Thyroid gland (tissue), 4 donors: ENCODE results near the gene PDGFA. TPM values are rescaled to one million over a fixed set of nuclear protein-coding genes. Genes with fewer than 3 reads are reported as not detected.

ENCODE experiments used
- DNase-seq, 2 donors: peaks; one replicate each; pipeline ENCODE4 v3.0.0-alpha.2; 2019
- H3K27ac ChIP-seq, 3 donors: fragments of 200-600 bp; sonication (generic); 1 replicate in 2 of 3; 2 replicates in 1 of 3; pipeline ENCODE4 v1.5.1; 2016 to 2019; ENCODE audit warnings: mild to moderate bottlenecking in 1 of 3, moderate library complexity in 1 of 3
- H3K27me3 ChIP-seq: fragments of 200-600 bp; sonication (generic); one replicate; pipeline ENCODE4 v1.5.1; 2019
- H3K36me3 ChIP-seq, 2 donors: fragments of 200-600 bp; sonication (generic); one replicate each; pipeline ENCODE4 v1.5.1; 2016 to 2019
- H3K4me1 ChIP-seq, 2 donors: fragments of 200-600 bp; sonication (generic); one replicate each; pipeline ENCODE4 v1.5.1; 2017 to 2019
- H3K4me3 ChIP-seq, 3 donors: fragments of 200-600 bp; sonication (generic); replicated peaks in 1 of 3; 1 replicate in 2 of 3; 2 replicates in 1 of 3; pipeline ENCODE4 v1.5.1; 2016; ENCODE audit warnings: mild to moderate bottlenecking in 1 of 3
- H3K9me3 ChIP-seq: fragments of 200-600 bp; sonication (generic); one replicate; pipeline ENCODE4 v1.5.1; 2017
- CTCF ChIP-seq, 6 experiments: fragments of 200-600 bp in 3 of 6; fragments of 450-650 bp in 3 of 6; sonication (generic) in 3 of 6; IDR thresholded peaks; one replicate each; pipeline ENCODE4 v1.5.1; 2016 to 2019; ENCODE audit warnings: antibody characterized with exemption in 6 of 6, mild to moderate bottlenecking in 2 of 6, inconsistent platforms in 1 of 6, moderate library complexity in 1 of 6
- POLR2A ChIP-seq, 2 donors: fragments of 450-650 bp; IDR thresholded peaks; one replicate each; pipeline ENCODE4 v1.6.1; 2017; ENCODE audit warnings: antibody characterized with exemption in 2 of 2, mild to moderate bottlenecking in 2 of 2, moderate library complexity in 1 of 2
- WGBS, 2 donors: methylation state at CpG; one replicate each; pipeline ENCODE4 v1.1.5; 2017; 5-methylcytosine and 5-hydroxymethylcytosine counted together
- intact Hi-C: fragments of 100-400 bp; cut with DNase I; formaldehyde crosslinking; loops from one replicate; pipeline ENCODE4 v1.15.1; 2023
- total RNA-seq, 4 donors: library from RNA; depleted of rRNA; stranded (reverse); fragments of >200 nt; gene quantifications; one replicate each; pipeline ENCODE4 v1.2.3, GENCODE V29; 2016

Gene PDGFA
- total RNA-seq, 4 donors from 2014 or later, result 6.6 to 20.0 (median 10.8) TPM

GRCh38 chr7:526460-527034 is 6.9 kb upstream of the PDGFA start:
- DNase-seq, result no peak
- Histone ChIP-seq H3K27ac (no peak overlapping the region), H3K4me1 (peaks cover 11 to 13% of the 10 kb centered on the region in 2 donors), H3K36me3 (no peaks in the 10 kb centered on the region), H3K27me3 (peaks cover 12% of the 10 kb centered on the region), H3K9me3 (no peaks in the 10 kb centered on the region), H3K4me3 (no peak overlapping the region)
- 75 to 82% methylated on average over 18 to 20 of the region's 22 CpGs for WGBS, 2 donors
- no peak for TF ChIP-seq CTCF (IDR thresholded peaks at IDR 0.05)
- TF ChIP-seq POLR2A (IDR thresholded peaks at IDR 0.05), result no peak
- intact Hi-C loops, result loop anchor here (10.0 kb wide), 1 partner anchor 202 kb away; no protein-coding TSS in a partner anchor

GRCh38 chr7:525740-526139 is 6.1 kb upstream of the PDGFA start:
- H3K27ac ChIP-seq, result no peak overlapping the region
- no peaks in the 10 kb centered on the region for H3K9me3 ChIP-seq
- DNase-seq, result no peak
- WGBS, 2 donors, result 80 to 84% methylated on average over 12 of the region's 12 CpGs
- peaks cover 18% of the 10 kb centered on the region for H3K27me3 ChIP-seq
- H3K4me1 ChIP-seq, result peaks cover 16 to 21% of the 10 kb centered on the region in 2 donors
- intact Hi-C loops, result loop anchor here (10.0 kb wide), 1 partner anchor 201 kb away; no protein-coding TSS in a partner anchor
- no peaks in the 10 kb centered on the region for H3K36me3 ChIP-seq
- H3K4me3 ChIP-seq, result no peak overlapping the region
- TF ChIP-seq POLR2A (IDR thresholded peaks at IDR 0.05) (no peak), CTCF (IDR thresholded peaks at IDR 0.05) (no peak)

- 83 to 96% methylated on average over 9 of the region's 9 CpGs for WGBS, 2 donors
- TF ChIP-seq POLR2A (IDR thresholded peaks at IDR 0.05) (no peak), CTCF (IDR thresholded peaks at IDR 0.05) (no peak)
- no peaks in the 10 kb centered on the region for H3K36me3 ChIP-seq
- no peak overlapping the region for H3K27ac ChIP-seq
- peaks cover 20 to 28% of the 10 kb centered on the region in 2 donors for H3K4me1 ChIP-seq
- no peak overlapping the region for H3K4me3 ChIP-seq
- no peaks in the 10 kb centered on the region for H3K9me3 ChIP-seq
- no peak for DNase-seq
- H3K27me3 ChIP-seq, result peaks cover 18% of the 10 kb centered on the region
- intact Hi-C loops, result loop anchor here (10.0 kb wide), 1 partner anchor 200 kb away; no protein-coding TSS in a partner anchor
These were observed 5.2 kb upstream of the PDGFA start for GRCh38 chr7:524800-525199.

- Histone ChIP-seq H3K4me1 (peaks cover 22 to 28% of the 10 kb centered on the region in 2 donors), H3K4me3 (no peak overlapping the region), H3K9me3 (no peaks in the 10 kb centered on the region), H3K27me3 (peaks cover 18% of the 10 kb centered on the region), H3K36me3 (no peaks in the 10 kb centered on the region), H3K27ac (no peak overlapping the region)
- DNase-seq, result no peak
- intact Hi-C loops, result loop anchor here (10.0 kb wide), 1 partner anchor 199 kb away; no protein-coding TSS in a partner anchor
- TF ChIP-seq CTCF (IDR thresholded peaks at IDR 0.05) (no peak), POLR2A (IDR thresholded peaks at IDR 0.05) (no peak)
- WGBS, 2 donors, result 81 to 85% methylated on average over 20 to 25 of the region's 28 CpGs
These were observed 4.0 kb upstream of the PDGFA start for GRCh38 chr7:523347-524336.
